ENCODE data around the gene HOXD4.

HOXD4 gene

DNA sequence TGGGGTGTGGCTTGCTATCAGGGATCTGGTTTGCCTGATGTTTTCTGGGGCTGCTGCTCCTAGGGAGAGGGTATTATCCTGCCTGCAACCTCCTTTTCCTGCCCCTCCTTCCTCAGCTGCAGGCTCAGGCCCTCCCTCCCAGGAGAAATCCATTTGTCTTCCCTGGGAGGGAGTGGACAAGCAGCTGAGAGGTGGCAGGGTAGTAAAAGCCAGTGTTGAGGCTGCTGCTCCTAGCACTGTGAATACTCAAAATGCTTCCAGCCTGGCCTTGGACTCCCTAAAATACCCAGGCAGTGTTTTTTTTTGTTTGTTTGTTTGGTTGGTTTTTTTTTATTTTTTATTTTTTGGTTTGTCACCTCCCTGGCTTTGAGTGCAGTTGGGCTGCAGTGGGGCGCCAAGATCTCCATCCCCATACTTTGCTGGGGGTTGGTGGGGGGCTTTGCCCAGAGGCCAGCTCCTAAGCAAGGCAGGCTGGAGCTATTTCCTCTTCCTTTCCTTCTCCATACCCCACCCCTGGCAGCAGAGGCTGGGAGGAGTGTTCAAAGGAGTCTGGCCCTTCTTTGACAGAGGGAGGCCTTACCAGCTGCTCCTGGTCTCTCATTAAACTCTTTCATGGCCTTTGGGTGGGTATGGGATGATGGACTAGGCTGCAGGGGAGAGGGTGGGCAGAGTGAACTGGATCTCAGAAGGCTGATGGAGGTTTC lies 19.4 kb downstream of the HOXD4 start:
- no peak for DNase-seq (ENCODE audit: low read depth)

DNA sequence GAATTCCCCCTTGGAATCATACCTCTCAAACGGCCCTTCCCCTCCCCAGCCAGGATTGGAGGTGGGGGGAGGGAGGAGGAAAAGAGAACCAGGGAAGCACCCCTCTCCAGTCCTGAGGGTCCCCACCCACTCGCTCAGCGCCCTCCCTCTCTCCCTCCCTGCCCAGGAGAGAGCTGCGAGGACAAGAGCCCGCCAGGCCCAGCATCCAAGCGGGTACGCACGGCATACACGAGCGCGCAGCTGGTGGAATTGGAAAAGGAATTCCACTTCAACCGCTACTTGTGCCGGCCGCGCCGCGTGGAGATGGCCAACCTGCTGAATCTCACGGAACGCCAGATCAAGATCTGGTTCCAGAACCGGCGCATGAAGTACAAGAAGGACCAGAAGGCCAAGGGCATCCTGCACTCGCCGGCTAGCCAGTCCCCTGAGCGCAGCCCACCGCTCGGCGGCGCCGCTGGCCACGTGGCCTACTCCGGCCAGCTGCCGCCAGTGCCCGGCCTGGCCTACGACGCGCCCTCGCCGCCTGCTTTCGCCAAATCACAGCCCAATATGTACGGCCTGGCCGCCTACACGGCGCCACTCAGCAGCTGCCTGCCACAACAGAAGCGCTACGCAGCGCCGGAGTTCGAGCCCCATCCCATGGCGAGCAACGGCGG lies 20.1 kb downstream of the HOXD4 start:
- DNase-seq (ENCODE audit: low read depth): no peak

DNA sequence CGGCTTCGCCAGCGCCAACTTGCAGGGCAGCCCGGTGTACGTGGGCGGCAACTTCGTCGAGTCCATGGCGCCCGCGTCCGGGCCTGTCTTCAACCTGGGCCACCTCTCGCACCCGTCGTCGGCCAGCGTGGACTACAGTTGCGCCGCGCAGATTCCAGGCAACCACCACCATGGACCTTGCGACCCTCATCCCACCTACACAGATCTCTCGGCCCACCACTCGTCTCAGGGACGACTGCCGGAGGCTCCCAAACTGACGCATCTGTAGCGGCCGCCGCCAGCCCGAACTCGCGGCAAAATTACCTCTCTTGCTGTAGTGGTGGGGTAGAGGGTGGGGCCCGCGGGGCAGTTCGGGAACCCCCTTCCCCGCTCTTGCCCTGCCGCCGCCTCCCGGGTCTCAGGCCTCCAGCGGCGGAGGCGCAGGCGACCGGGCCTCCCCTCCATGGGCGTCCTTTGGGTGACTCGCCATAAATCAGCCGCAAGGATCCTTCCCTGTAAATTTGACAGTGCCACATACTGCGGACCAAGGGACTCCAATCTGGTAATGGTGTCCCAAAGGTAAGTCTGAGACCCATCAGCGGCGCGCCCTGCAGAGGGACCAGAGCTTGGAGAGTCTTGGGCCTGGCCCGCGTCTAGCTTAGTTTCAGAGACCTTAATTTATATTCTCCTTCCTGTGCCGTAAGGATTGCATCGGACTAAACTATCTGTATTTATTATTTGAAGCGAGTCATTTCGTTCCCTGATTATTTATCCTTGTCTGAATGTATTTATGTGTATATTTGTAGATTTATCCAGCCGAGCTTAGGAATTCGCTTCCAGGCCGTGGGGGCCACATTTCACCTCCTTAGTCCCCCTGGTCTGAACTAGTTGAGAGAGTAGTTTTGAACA lies 20.9 kb downstream of the HOXD4 start:
- DNase-seq (ENCODE audit: low read depth): no peak

DNA sequence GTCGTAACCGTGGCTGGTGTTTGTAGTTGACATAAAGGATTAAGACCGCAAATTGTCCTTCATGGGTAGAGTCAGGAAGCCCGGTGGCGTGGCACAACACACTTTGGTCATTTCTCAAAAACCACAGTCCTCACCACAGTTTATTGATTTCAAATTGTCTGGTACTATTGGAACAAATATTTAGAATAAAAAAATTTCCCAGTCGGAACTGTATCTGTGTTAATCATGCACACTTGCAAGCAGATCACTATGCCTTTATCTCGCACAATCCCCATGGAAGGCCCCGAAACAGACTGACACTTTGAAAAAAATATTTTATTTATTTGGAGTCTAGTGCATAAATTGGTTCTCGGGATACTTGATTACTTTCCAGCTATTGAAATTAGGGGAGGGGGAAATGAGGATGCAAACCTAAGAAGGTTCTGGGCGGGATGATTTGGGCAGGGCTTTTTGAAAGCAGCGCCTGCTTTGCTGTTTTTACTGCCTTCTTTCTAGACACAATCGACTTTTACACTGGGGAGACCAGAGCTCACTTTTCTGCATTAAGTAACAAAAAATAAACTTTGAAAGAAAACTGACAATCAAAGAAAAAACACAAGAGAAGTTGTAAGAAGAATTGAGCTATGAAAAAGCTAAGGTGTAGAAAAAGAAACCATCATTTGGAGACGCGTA lies 21.7 kb downstream of the HOXD4 start:
- no peak for DNase-seq (ENCODE audit: low read depth)

DNA sequence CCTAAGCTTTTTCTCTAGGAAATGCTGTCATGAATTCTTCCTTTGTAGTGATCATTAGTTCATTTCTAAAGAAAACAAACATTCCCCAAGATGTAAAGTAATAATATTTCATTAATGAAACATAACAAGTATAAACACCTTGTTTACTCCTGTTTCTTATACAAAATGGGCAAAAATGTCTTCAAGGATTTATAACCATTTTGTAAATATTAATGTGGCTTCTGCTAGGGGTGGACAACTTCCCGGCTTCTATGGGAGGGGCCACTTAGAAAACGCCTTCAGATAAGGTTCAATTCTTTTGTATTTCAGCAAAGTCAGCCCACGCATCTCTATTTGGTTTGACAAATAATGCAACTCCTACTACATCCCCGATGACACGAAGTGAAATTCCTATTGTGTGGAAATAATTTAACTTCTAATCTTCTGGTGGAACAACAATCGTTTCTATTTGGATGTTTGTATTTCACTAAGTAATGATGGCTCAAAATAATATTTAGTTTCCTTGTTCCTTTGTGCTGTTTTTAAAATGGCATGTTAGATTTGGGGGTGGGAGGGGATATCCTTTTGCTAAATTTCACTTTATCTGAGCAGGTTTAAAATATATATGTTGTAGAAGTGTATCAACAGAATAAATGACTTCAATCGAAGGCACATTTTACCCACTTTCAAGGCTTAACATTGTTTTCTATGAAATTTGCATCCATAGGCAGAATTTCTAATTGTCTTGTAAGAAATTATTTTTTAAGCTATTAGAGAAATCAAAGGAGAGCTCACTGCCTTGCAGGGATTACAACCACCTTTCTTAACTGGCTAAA lies 22.4 kb downstream of the HOXD4 start:
- DNase-seq (ENCODE audit: low read depth): no peak

DNA sequence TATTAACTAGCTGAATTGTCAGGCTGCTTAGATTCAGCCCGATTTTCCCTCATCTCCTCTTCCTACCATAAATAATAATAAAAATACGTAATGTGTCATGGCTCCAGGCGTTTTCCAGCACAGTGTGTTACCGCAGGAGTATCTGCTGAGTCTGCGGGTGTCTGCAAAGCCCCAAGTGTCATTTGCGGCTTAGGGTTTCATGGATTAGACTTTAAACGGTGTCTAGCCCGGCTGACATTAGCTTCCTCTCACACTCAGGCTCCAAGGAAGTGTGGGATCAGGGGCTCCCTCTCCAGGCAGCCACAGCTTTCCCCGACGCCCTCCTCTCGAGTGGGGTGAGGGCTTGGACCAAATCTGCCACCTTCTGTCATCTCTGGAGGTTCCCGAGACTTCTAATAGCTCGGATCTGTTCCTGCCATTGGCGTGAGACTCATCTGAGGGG lies 23.1 kb downstream of the HOXD4 start:
- DNase-seq (ENCODE audit: low read depth): no peak

DNA sequence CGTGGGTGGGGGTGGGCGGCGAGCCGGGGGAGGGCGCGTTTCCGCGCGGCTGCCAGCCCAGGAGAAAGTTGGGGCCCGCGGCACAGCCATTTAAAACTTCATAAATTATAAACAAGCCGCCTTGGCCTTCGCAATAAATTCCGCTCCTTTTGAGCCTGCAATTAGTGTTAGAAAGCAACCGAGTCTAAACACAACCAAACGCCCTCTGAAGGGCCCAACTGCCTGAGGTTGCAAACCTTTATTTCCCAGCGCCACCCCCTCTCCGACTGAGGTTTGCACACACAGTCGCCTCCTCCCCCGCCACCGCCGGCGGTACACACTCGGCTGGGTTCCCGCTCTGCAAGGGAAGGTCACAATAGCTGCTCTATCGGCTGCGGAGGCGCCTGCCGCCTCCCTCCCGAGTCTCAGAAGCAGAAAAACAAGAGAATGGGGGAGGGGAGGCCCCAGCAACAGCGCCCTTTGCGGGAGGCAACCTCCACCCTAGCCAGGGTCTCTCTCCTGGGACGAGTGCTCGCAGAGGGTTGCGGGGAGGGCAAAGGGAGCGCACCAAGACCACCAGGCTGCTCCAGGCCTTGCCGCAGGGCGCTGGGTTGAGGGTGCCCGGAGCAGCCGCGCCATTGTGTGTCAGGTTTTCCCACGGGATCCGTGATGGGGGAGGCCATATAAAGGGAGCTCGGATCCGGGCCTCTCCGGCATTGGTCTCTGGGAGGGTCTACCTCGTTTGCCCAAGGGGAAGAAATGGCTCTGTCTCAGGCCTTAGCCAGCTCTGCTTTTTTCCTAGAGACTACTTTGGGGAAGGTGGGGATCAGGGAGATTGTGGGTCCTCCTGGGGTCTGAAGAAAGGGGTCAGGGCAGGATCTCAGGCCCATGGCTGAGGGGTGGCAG lies 23.7 kb downstream of the HOXD4 start:
- DNase-seq (ENCODE audit: low read depth): no peak

DNA sequence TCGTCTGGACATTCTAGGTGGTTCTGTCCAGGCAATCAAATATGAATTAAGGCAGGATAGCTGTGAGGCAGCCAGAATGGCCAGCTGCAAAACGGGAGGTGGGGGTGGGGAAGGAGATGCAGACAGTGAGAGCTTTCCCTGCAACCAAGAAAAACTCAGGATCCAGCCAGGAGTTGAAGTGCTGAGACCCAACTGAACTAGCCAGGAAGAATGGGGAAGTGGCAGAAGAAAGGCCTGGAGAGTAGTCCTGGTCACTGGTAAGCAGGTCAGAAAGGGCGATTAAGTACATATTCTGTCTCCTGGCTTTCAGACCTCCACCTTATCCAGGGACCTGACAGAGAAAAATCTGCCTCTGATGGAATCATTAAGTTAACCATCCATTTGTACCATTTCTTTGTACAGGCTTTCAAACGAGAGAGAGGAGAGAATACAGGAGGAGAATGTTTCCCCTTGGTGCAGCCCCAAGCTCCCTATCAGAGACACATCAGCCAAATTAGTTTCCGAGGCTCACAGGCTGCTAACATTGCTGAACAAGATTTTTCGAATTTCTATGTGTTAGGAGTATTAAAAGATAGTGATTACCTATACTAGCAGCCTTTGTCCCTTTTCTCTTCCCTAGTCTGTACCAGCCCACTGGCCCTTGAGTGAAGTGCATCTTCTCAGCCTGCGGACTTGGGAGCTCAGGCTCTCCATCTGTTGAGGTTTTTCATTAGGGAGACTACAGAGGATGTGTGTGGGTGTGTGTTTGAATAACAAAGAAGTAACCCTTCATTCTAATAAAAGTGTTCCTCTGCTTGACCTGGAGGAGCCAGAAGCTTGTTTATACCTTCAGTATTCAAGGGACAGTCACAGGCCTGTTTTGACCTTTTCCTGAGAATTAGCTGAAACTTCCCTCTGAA lies 24.6 kb downstream of the HOXD4 start:
- no peak for DNase-seq (ENCODE audit: low read depth)

DNA sequence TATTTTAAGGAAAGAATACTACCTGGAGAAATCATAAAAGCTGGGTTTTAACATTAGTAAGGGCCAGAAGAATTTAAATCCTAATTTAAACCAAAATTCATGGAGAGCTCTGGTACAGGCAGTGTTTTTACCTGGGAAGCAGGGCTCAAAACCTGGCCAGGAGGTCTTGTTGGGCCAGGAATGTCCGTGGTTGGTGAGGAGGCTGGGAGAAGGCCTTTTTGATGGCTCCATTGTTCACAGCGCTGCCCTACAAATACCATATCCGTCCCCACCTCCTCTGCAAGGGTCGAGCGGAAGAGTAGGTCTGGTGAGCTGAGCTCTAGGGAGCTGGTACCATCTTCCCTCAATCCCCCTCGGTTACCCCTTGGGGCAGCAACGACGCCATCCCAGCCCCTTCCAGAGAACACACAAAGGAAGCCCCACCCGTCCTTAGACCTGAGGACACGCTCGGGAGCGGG lies 26.3 kb downstream of the HOXD4 start:
- no peak for DNase-seq (ENCODE audit: low read depth)

DNA sequence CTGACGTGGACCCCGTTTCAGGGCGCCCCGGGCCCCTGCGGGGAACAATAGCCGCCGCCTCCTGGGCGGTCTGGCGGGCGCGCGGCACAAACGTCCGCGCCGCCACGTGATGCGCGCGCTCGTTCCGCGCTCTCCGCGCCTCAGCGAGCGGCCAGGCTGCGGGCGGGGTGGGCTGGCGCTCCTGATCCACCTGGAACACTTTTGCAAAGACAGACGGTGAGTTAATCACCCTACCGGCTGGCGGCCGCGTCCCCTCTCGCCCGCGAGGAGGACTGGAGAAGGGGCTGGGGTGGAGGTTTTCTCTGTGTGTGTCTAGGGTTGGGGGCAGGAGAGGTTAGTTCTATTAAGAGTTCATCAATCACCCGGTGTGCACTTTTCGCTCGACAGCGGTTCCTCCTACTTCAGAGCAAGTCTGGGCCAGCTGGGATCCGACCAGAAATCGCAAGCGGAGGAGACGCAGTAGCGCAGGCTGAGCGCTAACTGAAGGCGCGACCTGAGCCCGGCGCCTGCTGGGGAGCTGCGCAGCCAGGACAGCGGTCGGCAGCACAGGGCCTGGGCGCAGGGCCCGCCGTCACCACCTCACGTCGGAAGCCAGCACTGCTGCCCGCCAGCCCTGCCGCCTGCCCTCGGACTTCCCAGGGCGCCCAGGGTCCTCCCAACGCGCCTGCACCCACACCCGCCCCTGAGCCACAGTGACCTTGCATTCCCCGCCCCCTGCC lies 26.8 kb downstream of the HOXD4 start:
- no peak for DNase-seq (ENCODE audit: low read depth)

DNA sequence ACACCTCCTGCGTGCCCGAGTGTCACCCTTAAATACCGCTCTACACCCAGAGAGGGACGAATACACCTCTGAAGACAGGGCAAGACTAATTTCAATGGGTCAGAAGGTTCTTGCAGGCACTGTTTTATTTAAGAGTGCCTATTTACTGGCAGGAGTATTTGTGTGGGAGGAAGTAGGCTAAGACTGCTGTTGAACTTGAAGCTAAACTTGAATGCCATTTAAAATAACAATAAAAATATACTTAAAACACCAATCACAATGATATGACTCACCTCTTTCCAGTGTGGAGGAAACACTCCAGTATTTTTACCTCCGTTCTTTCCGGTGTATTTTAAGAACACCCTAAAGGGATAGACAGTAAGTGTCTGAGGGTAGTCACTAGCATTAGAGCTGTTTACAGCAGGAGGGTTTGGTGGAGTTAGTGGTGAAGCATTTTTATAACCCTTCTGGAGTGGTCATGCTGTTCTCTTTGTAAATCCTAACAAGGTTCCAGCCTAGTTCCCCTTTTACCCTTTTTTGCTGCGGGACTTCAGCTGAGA lies 27.5 kb downstream of the HOXD4 start:
- no peak for DNase-seq (ENCODE audit: low read depth)

DNA sequence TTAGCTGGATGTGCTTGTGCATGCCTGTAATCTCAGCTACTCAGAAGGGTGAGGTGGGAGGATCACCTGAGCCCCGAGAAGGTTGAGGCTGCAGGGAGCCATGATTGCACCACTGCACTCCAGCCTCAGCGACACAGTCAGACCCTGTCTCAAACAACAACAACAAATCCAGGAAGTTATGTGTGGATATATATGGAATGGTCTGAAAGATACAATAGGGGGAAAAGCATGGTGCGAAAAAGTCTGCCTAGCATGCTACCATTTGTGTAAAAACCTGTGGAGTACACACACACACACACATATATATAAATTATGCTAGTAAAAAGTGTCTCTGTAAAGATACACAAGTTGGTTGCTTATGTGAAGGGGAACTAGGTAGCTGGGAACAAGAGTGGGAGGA lies 30.2 kb downstream of the HOXD4 start:
- no peak for DNase-seq (ENCODE audit: low read depth)

DNA sequence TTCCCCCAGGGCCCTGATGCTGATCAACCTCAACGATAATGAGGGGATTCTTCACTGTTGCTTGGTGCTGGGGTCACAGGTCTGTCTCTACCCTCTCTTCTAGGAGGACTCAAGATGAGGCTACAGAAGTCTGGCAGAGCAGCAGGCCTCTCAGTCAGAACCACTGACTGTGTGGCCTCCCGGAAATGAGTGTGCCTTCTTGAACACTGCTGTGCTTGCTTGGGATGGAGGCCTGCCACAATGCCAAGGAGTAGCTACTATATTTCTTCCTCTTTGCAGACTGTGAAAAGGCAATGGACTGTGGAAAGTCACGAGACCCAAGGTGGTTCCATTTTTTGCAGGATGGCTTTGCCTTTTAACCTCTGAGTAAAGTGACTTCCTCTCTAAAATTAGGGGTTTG lies 31.3 kb downstream of the HOXD4 start:
- DNase-seq (ENCODE audit: low read depth): no peak

DNA sequence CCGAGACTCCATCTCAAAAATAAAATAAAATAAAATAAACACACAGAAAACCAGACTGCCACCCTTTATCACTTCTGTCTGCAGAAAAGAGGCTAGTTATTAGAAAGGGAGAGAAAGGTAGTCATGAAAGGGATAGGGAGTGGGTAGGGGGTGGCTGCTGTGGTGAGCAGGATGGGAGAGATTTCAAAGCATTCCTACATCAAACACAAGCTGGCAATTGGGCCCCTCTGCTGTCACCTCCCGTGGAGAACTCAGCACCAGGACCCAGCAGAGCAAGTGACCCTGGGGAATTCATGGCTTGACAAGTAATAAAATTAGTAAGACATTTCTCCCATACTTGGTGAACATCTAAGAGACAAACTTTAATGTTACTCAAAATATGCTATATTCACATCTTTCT lies 33.4 kb downstream of the HOXD4 start:
- no peak for DNase-seq (ENCODE audit: low read depth)

DNA sequence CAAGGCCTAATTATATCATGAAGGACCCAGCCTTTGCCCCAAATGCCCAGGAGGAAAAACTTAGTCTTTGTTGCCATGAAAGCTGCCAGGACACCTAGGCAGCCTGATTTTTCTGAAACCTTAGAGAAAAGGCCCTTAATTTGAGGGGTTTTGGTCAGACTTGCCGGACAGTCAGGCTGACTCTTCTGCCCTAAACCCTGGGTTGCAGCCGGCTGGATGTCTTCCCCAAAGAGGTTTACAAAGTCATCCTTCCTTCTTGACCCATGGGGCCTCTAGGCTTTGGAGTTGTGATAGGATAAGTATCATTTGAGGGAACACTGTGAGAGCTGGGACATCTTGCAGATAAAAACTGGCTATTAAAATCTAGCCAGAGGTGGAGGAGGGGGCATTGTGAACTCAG lies 34.7 kb downstream of the HOXD4 start:
- no peak for DNase-seq (ENCODE audit: low read depth)

DNA sequence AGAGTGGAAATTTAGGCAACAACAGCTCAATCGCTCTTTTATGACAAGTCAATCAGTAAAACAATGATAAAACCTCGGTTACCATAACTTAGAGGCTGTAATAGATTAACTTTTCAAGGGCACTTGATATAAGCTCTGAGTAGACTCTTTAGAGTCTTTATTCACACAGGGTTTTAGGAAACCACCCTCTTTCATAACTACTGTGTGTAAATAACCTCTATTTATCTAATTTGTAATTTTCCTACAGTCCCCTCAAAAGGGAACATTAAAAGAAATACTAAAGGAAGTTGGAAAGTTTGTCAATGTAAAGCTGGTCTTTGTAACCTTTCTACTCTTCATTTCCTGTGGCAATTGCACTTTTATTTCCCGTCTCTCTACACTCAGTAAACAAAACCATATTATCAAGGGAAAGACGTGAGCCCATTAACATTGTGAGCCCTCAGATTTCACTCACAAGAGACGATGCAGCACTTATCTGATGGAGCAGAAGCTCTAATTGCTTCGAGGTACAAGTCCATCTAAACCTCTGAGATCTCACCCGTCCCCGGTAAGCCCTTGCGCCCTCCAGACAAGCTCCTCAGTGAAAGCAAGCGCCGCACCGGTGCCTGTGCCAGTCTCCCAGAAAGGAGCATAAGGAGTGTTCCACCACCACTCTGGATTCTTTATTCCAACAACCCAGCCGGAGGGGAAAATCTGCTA lies 36.0 kb downstream of the HOXD4 start:
- DNase-seq (ENCODE audit: low read depth): no peak

DNA sequence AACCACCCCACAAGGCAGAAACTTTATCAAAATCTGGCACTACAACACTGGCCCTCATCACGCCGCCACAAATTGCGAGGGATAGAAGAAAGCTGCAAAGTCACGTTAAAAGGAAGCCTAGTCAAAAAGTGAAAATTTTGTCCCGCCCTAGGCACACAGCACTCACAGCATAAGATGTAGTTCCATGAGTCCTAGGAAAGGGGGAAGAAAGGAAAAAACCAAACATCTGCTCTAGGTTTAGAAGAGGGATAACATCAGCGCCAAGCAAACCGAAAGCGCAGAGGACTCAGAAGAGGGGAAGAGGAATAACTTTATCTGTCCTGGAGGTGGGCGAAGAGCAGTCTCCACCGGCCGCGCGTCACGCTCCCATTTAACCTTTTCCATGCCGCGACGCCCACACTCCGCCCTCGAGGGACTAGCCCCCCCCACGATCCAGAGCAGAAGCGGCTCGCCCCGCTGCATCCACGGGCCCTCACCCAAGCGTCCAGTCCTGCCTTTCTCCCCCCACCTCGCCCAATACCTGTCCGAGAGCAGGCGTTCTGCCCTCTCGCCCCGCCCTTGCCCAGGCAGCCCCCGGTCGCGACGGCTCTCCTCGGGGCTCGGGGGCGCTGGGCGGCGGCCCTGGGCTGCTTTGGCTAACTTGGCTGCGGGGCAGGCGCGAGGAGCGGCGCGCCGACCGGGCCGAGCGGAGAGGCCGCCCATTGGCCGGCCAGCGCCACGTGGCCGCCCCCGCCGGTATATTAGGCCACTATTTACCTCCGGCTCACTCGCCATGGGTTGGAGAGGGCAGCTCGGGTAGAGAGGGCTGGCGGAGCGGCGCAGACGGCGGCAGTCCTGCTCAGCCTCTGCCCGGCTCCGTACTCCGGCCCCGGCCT lies 36.8 kb downstream of the HOXD4 start, which contains the start of gene HOXD1:
TSS of gene HOXD1 (plus strand) at position 770 of the 875 bp plus-strand sequence. CDS start 134 bp downstream, outside the sequence.
- DNase-seq (ENCODE audit: low read depth): no peak

All from fibroblast of gingiva (primary cell).